Thoracic aorta (tissue), 2 donors: ENCODE data around the gene RALGDS. TPM values are rescaled to one million over a fixed set of nuclear protein-coding genes. Genes with fewer than 3 reads are reported as not detected.
"Not testable (repeated sequence)": the region's sequence is repeated elsewhere in the genome, so short reads cannot be mapped to it uniquely, and the experiment has no call there.

Experiments
- ATAC-seq: fragments of 150-250 bp; one replicate; pipeline ENCODE4 v1.8.0; 2017; ENCODE audit warnings: low read depth; ENCODE audit not compliant: insufficient number of reproducible peaks, low FRiP score
- DNase-seq: peaks from one replicate; pipeline ENCODE4 v3.0.0-alpha.2; 2020; ENCODE audit warnings: low spot score
- H3K27ac ChIP-seq, 2 donors: fragments of 200-600 bp; sonication (generic); 1 replicate in 1 of 2; 2 replicates in 1 of 2; pipeline ENCODE4 v1.5.1; 2016; ENCODE audit warnings: mild to moderate bottlenecking in 2 of 2, moderate library complexity in 2 of 2
- H3K27me3 ChIP-seq: fragments of 200-600 bp; sonication (generic); replicated peaks from 2 replicates; pipeline ENCODE4 v1.6.0; 2016; ENCODE audit warnings: mild to moderate bottlenecking; ENCODE audit not compliant: insufficient read depth
- H3K36me3 ChIP-seq: fragments of 200-600 bp; sonication (generic); one replicate; pipeline ENCODE4 v1.5.1; 2016
- H3K4me1 ChIP-seq, 2 donors: fragments of 200-600 bp; sonication (generic); 1 replicate in 1 of 2; 2 replicates in 1 of 2; pipeline versions ENCODE4 v1.5.1 to v1.6.0; 2016; ENCODE audit warnings: low read depth in 2 of 2, mild to moderate bottlenecking in 1 of 2; ENCODE audit not compliant: control insufficient read depth in 1 of 2
- H3K4me3 ChIP-seq: fragments of 200-600 bp; sonication (generic); 2 replicates; pipeline ENCODE4 v1.5.1; 2016; ENCODE audit warnings: mild to moderate bottlenecking
- H3K9me3 ChIP-seq: fragments of 200-600 bp; sonication (generic); 2 replicates; pipeline ENCODE4 v1.5.1; 2016
- total RNA-seq, 2 donors: library from RNA; depleted of rRNA; stranded (reverse); fragments of >200 nt; gene quantifications; one replicate each; pipeline versions ENCODE4 v1.1.0 to v1.2.3, GENCODE V29; 2016
- TF ChIP-seq, protein P1 (sequence below): fragments of 200-600 bp; sonication (generic); IDR thresholded peaks from one replicate; pipeline ENCODE4 v1.5.1; 2019; ENCODE audit warnings: antibody characterized with exemption

RALGDS gene
- total RNA-seq, 2 donors from 2014 or later: 30.3 to 98.8 TPM

DNA sequence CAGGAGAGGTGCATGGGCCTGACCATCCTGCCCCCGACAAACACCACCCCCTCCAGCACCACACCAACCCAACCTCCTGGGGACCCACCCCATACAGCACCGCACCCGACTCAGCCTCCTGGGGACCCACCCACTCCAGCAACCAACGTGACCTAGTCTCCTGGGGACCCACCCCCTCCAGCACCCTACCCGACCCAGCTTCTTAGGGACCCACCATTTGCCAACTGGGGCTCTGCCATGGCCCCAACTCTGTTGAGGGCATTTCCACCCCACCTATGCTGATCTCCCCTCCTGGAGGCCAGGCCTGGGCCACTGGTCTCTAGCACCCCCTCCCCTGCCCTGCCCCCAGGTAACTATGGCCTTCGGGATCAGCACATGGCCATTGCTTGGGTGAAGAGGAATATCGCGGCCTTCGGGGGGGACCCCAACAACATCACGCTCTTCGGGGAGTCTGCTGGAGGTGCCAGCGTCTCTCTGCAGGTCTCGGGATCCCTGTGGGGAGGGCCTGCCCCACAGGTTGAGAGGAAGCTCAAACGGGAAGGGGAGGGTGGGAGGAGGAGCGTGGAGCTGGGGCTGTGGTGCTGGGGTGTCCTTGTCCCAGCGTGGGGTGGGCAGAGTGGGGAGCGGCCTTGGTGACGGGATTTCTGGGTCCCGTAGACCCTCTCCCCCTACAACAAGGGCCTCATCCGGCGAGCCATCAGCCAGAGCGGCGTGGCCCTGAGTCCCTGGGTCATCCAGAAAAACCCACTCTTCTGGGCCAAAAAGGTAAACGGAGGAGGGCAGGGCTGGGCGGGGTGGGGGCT lies 54.7 kb downstream of the RALGDS start:
- Histone ChIP-seq H3K4me1 (no peaks in the 10 kb centered on the region), H3K9me3 (no peaks in the 10 kb centered on the region), H3K27me3 (no peaks in the 10 kb centered on the region), H3K4me3 (no peak overlapping the region), H3K27ac (no peak overlapping the region), H3K36me3 (peaks cover 3% of the 10 kb centered on the region)
- DNase-seq (no peak), ATAC-seq (no peak)
- TF ChIP-seq, protein P1, sequence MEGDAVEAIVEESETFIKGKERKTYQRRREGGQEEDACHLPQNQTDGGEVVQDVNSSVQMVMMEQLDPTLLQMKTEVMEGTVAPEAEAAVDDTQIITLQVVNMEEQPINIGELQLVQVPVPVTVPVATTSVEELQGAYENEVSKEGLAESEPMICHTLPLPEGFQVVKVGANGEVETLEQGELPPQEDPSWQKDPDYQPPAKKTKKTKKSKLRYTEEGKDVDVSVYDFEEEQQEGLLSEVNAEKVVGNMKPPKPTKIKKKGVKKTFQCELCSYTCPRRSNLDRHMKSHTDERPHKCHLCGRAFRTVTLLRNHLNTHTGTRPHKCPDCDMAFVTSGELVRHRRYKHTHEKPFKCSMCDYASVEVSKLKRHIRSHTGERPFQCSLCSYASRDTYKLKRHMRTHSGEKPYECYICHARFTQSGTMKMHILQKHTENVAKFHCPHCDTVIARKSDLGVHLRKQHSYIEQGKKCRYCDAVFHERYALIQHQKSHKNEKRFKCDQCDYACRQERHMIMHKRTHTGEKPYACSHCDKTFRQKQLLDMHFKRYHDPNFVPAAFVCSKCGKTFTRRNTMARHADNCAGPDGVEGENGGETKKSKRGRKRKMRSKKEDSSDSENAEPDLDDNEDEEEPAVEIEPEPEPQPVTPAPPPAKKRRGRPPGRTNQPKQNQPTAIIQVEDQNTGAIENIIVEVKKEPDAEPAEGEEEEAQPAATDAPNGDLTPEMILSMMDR: no peak

DNA sequence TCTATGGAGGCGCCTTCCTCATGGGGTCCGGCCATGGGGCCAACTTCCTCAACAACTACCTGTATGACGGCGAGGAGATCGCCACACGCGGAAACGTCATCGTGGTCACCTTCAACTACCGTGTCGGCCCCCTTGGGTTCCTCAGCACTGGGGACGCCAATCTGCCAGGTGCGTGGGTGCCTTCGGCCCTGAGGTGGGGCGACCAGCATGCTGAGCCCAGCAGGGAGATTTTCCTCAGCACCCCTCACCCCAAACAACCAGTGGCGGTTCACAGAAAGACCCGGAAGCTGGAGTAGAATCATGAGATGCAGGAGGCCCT lies 56.0 kb downstream of the RALGDS start:
- ATAC-seq: no peak
- DNase-seq: no peak
- H3K27me3 ChIP-seq: no peaks in the 10 kb centered on the region
- TF ChIP-seq, protein P1: no peak
- H3K36me3 ChIP-seq: peaks cover 3% of the 10 kb centered on the region
- no peak overlapping the region for H3K4me3 ChIP-seq
- no peaks in the 10 kb centered on the region for H3K9me3 ChIP-seq
- H3K4me1 ChIP-seq: no peaks in the 10 kb centered on the region
- no peak overlapping the region for H3K27ac ChIP-seq

GRCh38 chr9:133064241-133065069 lies 56.6 kb downstream of the RALGDS start:
- Histone ChIP-seq H3K27ac (no peak overlapping the region), H3K4me1 (no peaks in the 10 kb centered on the region), H3K27me3 (no peaks in the 10 kb centered on the region), H3K9me3 (no peaks in the 10 kb centered on the region), H3K36me3 (peaks cover 3% of the 10 kb centered on the region), H3K4me3 (no peak overlapping the region)
- ATAC-seq: no peak
- TF ChIP-seq, protein P1: no peak
- no peak for DNase-seq

DNA sequence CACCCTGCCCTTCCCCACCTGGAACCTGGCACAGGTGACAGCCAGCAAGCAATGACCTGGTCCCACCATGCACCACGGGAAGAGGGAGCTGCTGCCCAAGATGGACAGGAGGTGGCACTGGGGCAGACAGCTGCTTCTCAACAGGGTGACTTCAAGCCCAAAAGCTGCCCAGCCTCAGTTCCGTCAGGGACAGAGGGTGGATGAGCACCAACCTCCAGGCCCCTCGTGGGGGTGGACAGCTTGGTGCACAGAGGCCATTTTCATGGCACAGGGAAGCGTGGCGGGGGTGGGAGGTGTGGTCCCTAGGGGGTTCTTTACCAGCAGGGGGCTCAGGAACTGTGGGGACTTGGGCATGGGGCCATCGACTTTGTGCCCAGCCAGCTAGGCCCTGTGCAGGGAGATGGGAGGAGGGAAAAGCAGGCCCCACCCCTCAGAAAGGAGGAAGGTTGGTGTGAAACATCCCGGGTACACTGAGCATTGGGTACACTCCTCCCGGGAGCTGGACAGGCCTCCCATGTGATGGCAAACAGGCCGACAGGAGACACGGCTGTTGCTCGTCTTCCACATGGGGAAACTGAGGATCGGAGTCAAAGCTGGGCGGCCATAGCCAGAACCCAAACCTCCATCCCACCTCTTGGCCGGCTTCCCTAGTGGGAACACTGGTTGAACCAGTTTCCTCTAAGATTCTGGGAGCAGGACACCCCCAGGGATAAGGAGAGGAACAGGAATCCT lies 57.4 kb downstream of the RALGDS start:
- Histone ChIP-seq H3K27me3 (no peaks in the 10 kb centered on the region), H3K27ac (no peak overlapping the region), H3K36me3 (peaks cover 3% of the 10 kb centered on the region), H3K4me3 (no peak overlapping the region), H3K9me3 (no peaks in the 10 kb centered on the region), H3K4me1 (no peaks in the 10 kb centered on the region)
- ATAC-seq (no peak), DNase-seq (no peak)
- TF ChIP-seq, protein P1: no peak

- ATAC-seq: no peak
- Histone ChIP-seq H3K9me3 (no peaks in the 10 kb centered on the region), H3K4me1 (no peaks in the 10 kb centered on the region), H3K36me3 (peaks cover 3% of the 10 kb centered on the region), H3K27me3 (no peaks in the 10 kb centered on the region), H3K27ac (no peak overlapping the region), H3K4me3 (no peak overlapping the region)
- TF ChIP-seq, protein P1: no peak
- DNase-seq: no peak
These were observed 57.9 kb downstream of the RALGDS start for GRCh38 chr9:133063159-133063499.

DNA sequence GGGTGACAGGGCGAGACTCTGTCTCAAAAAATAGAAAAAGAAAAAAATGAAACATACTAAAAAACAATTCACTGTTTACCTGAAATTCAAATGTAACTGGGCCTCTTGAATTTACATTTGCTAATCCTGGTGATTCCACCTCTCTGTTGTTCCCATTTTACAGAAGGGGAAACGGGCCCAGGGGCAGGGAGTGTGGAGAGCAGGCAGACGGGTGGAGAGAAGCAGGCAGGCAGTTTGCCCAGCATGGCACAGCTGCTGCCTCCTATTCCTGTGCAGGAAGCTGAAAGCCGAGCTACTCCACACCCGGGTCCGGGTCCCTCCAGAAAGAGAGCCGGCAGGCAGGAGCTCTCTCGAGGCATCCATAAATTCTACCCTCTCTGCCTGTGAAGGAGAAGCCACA lies 58.5 kb downstream of the RALGDS start:
- H3K36me3 ChIP-seq, H3K9me3 ChIP-seq, H3K4me1 ChIP-seq, H3K27me3 ChIP-seq, H3K4me3 ChIP-seq, DNase-seq, ATAC-seq, H3K27ac ChIP-seq: not testable (repeated sequence)

- not testable (repeated sequence) for H3K4me3 ChIP-seq, ATAC-seq, DNase-seq, H3K27ac ChIP-seq, H3K27me3 ChIP-seq, H3K4me1 ChIP-seq, H3K9me3 ChIP-seq
- peaks cover 16% of the 10 kb centered on the region for H3K36me3 ChIP-seq
These were observed 59.3 kb downstream of the RALGDS start, which contains the start of gene CEL for GRCh38 chr9:133061764-133062145. Gene CEL (plus strand): TSS chr9:133061981. CDS start chr9:133062003, 22 bp downstream.
